Measurements from ENCODE around the gene PGPEP1.

PGPEP1 gene

GRCh38 chr19:18419195-18419698, 78.8 kb downstream of the PGPEP1 start, which contains the start of gene SSBP4:
TSS of gene SSBP4 (plus strand) at chr19:18419398. CDS start at chr19:18419649, 251 bp downstream.
- peak within 1 kb of the TSS; percentile 60 for H3K9ac ChIP-seq (ENCODE audit: low read length)
- no peak for TF ChIP-seq CTCF (IDR thresholded peaks at IDR 0.05; ENCODE audit: low read length)
- TF ChIP-seq EZH2 (IDR thresholded peaks at IDR 0.05; ENCODE audit: borderline replicate concordance, low read length), result no peak
- no peaks in the 10 kb centered on the region for H3K9me3 ChIP-seq (ENCODE audit: low read length)
- H3K27ac ChIP-seq (ENCODE audit: low read depth, low read length, poor library complexity, severe bottlenecking), result no peak within 1 kb of the TSS
- no peaks in the 10 kb centered on the region for H3K9me2 ChIP-seq (ENCODE audit: low read depth, low read length)
- no peaks in the 10 kb centered on the region for H3F3A ChIP-seq (ENCODE audit: insufficient read depth, low read length)
- no peak within 1 kb of the TSS for H2AFZ ChIP-seq (ENCODE audit: low read length)
- no peaks in the 10 kb centered on the region for H3K79me2 ChIP-seq (ENCODE audit: insufficient read depth, low read length)
- H4K20me1 ChIP-seq (ENCODE audit: insufficient read depth, low read length), result no peaks in the 10 kb centered on the region
- peak within 1 kb of the TSS; percentile 85 for H3K4me2 ChIP-seq (ENCODE audit: low read length)
- H3K36me3 ChIP-seq (ENCODE audit: insufficient read depth, low read length), result no peaks in the 10 kb centered on the region
- peak within 1 kb of the TSS; percentile 65 for H3K4me3 ChIP-seq (ENCODE audit: low read depth, low read length, poor library complexity, severe bottlenecking)
- H3K4me1 ChIP-seq (ENCODE audit: insufficient read depth, low read length, severe bottlenecking), result peaks cover 44% of the 10 kb centered on the region
- no peaks in the 10 kb centered on the region for H3K27me3 ChIP-seq (ENCODE audit: insufficient read depth, low read length)

Data from OCI-LY1 (cell line).